ENCODE measurements around the gene IGSF10. TPM values are rescaled to one million over a fixed set of nuclear protein-coding genes. Genes with fewer than 3 reads are reported as not detected.
"Not testable (repeated sequence)": the region's sequence is repeated elsewhere in the genome, so short reads cannot be mapped to it uniquely, and the experiment has no call there.

IGSF10 gene
- total RNA-seq, 1 donor from 2014 or later = 3.1 TPM

DNA sequence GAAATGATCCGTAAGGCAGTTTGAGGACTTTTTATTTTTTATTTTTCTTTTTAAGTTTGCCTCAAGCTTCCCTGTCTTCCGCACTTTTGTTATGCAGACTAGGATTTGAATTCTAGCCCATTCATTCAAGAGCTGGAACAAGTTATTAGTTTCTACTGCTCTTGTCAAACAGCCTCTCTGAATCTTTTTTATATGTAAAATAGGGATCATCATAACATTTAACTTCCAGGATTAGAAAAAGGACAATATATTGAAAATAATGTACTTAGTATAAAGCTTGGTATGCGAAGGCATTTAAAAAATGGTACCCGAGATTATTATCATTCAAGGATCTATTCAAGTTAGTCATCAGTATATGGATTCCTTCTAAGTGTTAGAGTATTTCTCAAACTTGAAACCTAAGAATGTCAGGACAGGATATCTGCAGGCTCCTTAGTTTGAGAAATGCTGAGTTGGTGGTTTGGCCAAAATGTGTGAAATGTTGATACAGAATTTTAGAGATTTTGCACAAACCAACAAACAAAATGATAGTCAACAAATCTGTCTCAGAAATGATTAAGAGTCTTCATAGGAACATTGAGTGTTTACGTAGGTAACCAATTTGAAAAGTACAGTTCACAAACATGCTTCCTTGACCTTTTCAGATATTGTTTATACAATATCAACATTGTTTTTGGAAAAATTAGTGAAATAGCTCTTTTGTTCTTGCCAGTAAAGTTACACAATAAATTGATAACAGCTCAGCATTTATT is 40.5 kb upstream of the IGSF10 start:
- TF ChIP-seq, protein P1, sequence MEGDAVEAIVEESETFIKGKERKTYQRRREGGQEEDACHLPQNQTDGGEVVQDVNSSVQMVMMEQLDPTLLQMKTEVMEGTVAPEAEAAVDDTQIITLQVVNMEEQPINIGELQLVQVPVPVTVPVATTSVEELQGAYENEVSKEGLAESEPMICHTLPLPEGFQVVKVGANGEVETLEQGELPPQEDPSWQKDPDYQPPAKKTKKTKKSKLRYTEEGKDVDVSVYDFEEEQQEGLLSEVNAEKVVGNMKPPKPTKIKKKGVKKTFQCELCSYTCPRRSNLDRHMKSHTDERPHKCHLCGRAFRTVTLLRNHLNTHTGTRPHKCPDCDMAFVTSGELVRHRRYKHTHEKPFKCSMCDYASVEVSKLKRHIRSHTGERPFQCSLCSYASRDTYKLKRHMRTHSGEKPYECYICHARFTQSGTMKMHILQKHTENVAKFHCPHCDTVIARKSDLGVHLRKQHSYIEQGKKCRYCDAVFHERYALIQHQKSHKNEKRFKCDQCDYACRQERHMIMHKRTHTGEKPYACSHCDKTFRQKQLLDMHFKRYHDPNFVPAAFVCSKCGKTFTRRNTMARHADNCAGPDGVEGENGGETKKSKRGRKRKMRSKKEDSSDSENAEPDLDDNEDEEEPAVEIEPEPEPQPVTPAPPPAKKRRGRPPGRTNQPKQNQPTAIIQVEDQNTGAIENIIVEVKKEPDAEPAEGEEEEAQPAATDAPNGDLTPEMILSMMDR (IDR thresholded peaks at IDR 0.05; ENCODE audit: borderline replicate concordance) = no peak
- Histone ChIP-seq H3K4me1 (no peaks in the 10 kb centered on the region), H3K36me3 (no peaks in the 10 kb centered on the region), H3K27me3 (ENCODE audit: low read depth) (no peaks in the 10 kb centered on the region), H3K4me3 (no peak overlapping the region), H3K27ac (replicated peaks) (peak overlapping the region; percentile 66), H3K9me3 (replicated peaks) (peaks cover 8% of the 10 kb centered on the region)
- DNase-seq = no peak
- intact Hi-C loops (cut with micrococcal nuclease) = no loop called here

DNA sequence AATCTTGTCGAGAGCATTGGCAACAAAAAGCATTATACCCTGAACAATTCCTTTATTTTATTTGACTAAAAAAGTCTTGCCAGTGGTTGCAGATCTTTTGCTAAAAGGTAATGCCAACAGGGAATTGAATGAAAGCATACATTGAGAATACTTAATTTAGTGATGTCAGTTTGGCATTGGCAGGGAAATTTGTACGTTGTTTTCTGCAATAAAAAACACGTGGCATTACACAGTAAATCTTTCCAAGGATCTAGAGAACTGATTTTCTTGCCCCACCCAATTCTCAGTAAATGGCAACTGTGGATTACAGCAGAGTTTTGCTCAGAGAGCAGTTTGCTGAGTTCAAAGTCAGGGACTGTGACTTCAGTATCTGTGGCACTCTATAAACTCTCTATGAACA is 38.3 kb upstream of the IGSF10 start:
- no peaks in the 10 kb centered on the region for H3K36me3 ChIP-seq
- DNase-seq = no peak
- no peak overlapping the region for H3K4me3 ChIP-seq
- intact Hi-C loops (cut with micrococcal nuclease) = no loop called here
- no peaks in the 10 kb centered on the region for H3K9me3 ChIP-seq (replicated peaks)
- TF ChIP-seq, protein P1 (IDR thresholded peaks at IDR 0.05; ENCODE audit: borderline replicate concordance) = no peak
- H3K27ac ChIP-seq (replicated peaks) = no peak overlapping the region
- H3K27me3 ChIP-seq (ENCODE audit: low read depth) = no peaks in the 10 kb centered on the region
- no peaks in the 10 kb centered on the region for H3K4me1 ChIP-seq

DNA sequence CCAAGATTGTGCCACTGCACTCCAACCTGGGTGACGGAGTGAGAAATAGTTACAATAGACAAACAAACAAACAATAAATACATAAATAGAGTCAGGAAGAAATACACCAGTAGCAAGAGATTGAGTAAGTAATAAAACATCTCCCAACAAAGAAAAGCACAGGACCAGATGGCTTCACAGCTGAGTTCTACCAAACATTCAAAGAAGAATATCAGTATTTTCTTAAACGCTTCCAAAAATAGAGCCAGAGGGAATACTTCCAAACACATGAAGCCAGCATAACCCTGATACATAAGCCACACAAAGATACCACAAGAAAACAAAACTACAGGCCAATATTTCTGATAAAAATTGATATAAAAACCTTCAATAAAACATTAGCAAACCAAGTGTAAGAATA is 30.7 kb upstream of the IGSF10 start:
- no peak overlapping the region for H3K4me3 ChIP-seq
- no peak for DNase-seq
- no peaks in the 10 kb centered on the region for H3K27me3 ChIP-seq (ENCODE audit: low read depth)
- no peaks in the 10 kb centered on the region for H3K4me1 ChIP-seq
- peak overlapping the region; percentile 27 for H3K27ac ChIP-seq (replicated peaks)
- H3K36me3 ChIP-seq = no peaks in the 10 kb centered on the region
- peaks cover 11% of the 10 kb centered on the region for H3K9me3 ChIP-seq (replicated peaks)
- intact Hi-C loops (cut with micrococcal nuclease) = no loop called here
- TF ChIP-seq, protein P1 (IDR thresholded peaks at IDR 0.05; ENCODE audit: borderline replicate concordance) = no peak

DNA sequence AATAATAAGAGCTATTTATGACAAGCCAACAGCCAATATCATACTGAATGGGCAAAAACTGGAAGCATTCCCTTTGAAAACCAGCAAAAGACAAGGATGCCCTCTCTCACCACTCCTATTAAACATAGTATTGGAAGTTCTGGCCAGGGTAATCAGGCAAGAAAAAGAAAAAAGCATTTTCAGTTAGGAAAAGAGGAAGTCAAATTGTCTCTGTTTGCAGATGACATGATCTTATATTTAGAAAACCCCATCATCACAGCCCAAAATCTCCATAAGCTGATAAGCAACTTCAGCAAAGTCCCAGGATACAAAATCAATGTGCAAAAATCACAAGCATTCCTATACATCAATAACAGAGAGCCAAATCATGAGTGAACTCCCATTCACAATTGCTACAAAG is 27.0 kb upstream of the IGSF10 start:
- H3K4me1 ChIP-seq; H3K27ac ChIP-seq (replicated peaks); intact Hi-C loops (cut with micrococcal nuclease); DNase-seq; H3K36me3 ChIP-seq; H3K27me3 ChIP-seq (ENCODE audit: low read depth); H3K4me3 ChIP-seq: not testable (repeated sequence)
- H3K9me3 ChIP-seq (replicated peaks) = peaks cover 23% of the 10 kb centered on the region

DNA sequence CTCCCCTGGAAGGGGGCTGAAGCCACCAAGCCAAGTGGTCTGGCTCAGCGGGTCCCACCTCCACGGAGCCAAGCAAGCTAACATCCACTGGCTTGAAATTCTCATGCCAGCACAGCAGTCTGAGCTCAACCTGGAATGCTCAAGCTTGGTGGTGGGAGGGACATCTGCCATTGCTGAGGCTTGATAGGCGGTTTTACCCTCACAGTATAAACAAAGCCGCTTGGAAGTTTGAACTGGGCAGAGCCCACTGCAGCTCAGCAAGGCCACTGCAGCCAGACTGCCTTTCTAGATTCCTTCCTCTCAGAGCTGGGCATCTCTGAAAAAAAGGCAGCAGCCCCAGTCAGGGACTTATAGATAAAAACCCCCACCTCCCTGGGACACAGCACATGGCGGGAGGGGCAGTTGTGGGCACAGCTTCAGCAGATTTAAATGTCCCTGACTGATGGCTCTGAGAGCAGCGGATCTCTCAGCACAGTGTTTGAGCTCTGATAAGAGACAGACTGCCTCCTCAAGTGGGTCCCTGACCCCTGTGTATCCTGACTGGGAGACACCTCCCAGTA is 23.2 kb upstream of the IGSF10 start:
- no peak for DNase-seq
- H3K4me1 ChIP-seq = no peaks in the 10 kb centered on the region
- H3K4me3 ChIP-seq = no peak overlapping the region
- peaks cover 27% of the 10 kb centered on the region for H3K9me3 ChIP-seq (replicated peaks)
- intact Hi-C loops (cut with micrococcal nuclease) = no loop called here
- TF ChIP-seq, protein P1 (IDR thresholded peaks at IDR 0.05; ENCODE audit: borderline replicate concordance) = no peak
- no peaks in the 10 kb centered on the region for H3K36me3 ChIP-seq
- H3K27ac ChIP-seq (replicated peaks) = no peak overlapping the region
- H3K27me3 ChIP-seq (ENCODE audit: low read depth) = no peaks in the 10 kb centered on the region

DNA sequence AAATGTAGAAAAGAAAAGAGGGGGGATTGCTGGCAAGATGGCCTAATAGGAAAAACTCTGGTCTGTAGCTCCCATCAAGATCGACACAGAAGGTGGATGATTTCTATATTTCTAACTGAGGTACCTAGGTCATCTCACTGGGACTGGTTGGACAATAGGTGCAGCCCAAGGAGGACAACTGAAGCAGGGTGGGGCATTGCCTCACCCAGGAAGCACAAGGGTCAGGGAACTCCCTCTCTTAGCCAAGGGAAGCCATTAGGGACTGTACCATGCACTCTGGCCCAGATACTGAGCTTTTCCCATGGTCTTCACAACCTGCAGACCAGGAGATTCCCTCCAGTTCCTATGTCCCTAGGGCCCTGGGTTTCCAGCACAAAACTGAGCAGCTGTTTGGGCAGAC is 22.6 kb upstream of the IGSF10 start:
- peaks cover 27% of the 10 kb centered on the region for H3K9me3 ChIP-seq (replicated peaks)
- DNase-seq = no peak
- H3K4me3 ChIP-seq = no peak overlapping the region
- intact Hi-C loops (cut with micrococcal nuclease) = no loop called here
- H3K4me1 ChIP-seq = no peaks in the 10 kb centered on the region
- no peaks in the 10 kb centered on the region for H3K36me3 ChIP-seq
- H3K27me3 ChIP-seq (ENCODE audit: low read depth) = no peaks in the 10 kb centered on the region
- H3K27ac ChIP-seq (replicated peaks) = no peak overlapping the region
- TF ChIP-seq, protein P1 (IDR thresholded peaks at IDR 0.05; ENCODE audit: borderline replicate concordance) = no peak

Measured in left ventricle myocardium inferior (tissue), 1 donor.